ENCODE results near the gene CHTF8.
A peak's percentile ranks its signal among the peaks of the same experiment; 100 is the strongest.
"Not testable (repeated sequence)": the region's sequence is repeated elsewhere in the genome, so short reads cannot be mapped to it uniquely, and the experiment has no call there.

The CHTF8 gene

GRCh38 chr16:69131167-69131838 is 1.1 kb downstream of the CHTF8 start:
- Histone ChIP-seq H3K27ac (ENCODE audit: low read depth, low read length) (peak overlapping the region; percentile 85), H3K9ac (ENCODE audit: low read length) (peak overlapping the region; percentile 75), H3K4me3 (ENCODE audit: low read length) (peak overlapping the region; percentile 95), H3K4me1 (ENCODE audit: control insufficient read depth, insufficient read depth, low read length) (peaks cover 13% of the 10 kb centered on the region), H3K27me3 (ENCODE audit: control insufficient read depth, insufficient read depth, low read length) (no peaks in the 10 kb centered on the region), H3K36me3 (ENCODE audit: control insufficient read depth, insufficient read depth, low read length) (no peaks in the 10 kb centered on the region)

GRCh38 chr16:69130461-69130860 is 1.9 kb downstream of the CHTF8 start:
- Histone ChIP-seq H3K4me3 (ENCODE audit: low read length) (no peak overlapping the region), H3K9ac (ENCODE audit: low read length) (no peak overlapping the region), H3K27ac (ENCODE audit: low read depth, low read length) (no peak overlapping the region), H3K4me1 (ENCODE audit: control insufficient read depth, insufficient read depth, low read length) (peaks cover 13% of the 10 kb centered on the region), H3K36me3 (ENCODE audit: control insufficient read depth, insufficient read depth, low read length) (no peaks in the 10 kb centered on the region), H3K27me3 (ENCODE audit: control insufficient read depth, insufficient read depth, low read length) (no peaks in the 10 kb centered on the region)

- H3K4me3 ChIP-seq (ENCODE audit: low read length), result no peak overlapping the region
- no peak overlapping the region for H3K27ac ChIP-seq (ENCODE audit: low read depth, low read length)
- H3K4me1 ChIP-seq (ENCODE audit: control insufficient read depth, insufficient read depth, low read length), result peaks cover 8% of the 10 kb centered on the region
- no peaks in the 10 kb centered on the region for H3K36me3 ChIP-seq (ENCODE audit: control insufficient read depth, insufficient read depth, low read length)
- no peak overlapping the region for H3K9ac ChIP-seq (ENCODE audit: low read length)
- no peaks in the 10 kb centered on the region for H3K27me3 ChIP-seq (ENCODE audit: control insufficient read depth, insufficient read depth, low read length)
These were observed 4.3 kb downstream of the CHTF8 start for GRCh38 chr16:69127966-69128510.

- not testable (repeated sequence) for H3K4me3 ChIP-seq (ENCODE audit: low read length); H3K36me3 ChIP-seq (ENCODE audit: control insufficient read depth, insufficient read depth, low read length); H3K27ac ChIP-seq (ENCODE audit: low read depth, low read length); H3K27me3 ChIP-seq (ENCODE audit: control insufficient read depth, insufficient read depth, low read length); H3K4me1 ChIP-seq (ENCODE audit: control insufficient read depth, insufficient read depth, low read length); H3K9ac ChIP-seq (ENCODE audit: low read length)
These were observed 5.6 kb downstream of the CHTF8 start for GRCh38 chr16:69126801-69127200.

- Histone ChIP-seq H3K4me1 (ENCODE audit: control insufficient read depth, insufficient read depth, low read length) (peaks cover 8% of the 10 kb centered on the region), H3K27me3 (ENCODE audit: control insufficient read depth, insufficient read depth, low read length) (no peaks in the 10 kb centered on the region), H3K27ac (ENCODE audit: low read depth, low read length) (no peak overlapping the region), H3K36me3 (ENCODE audit: control insufficient read depth, insufficient read depth, low read length) (no peaks in the 10 kb centered on the region), H3K9ac (ENCODE audit: low read length) (no peak overlapping the region), H3K4me3 (ENCODE audit: low read length) (no peak overlapping the region)
These were observed 6.2 kb downstream of the CHTF8 start for GRCh38 chr16:69126221-69126620.

GRCh38 chr16:69124961-69125360 is 7.4 kb downstream of the CHTF8 start:
- H3K9ac ChIP-seq (ENCODE audit: low read length); H3K4me3 ChIP-seq (ENCODE audit: low read length); H3K27me3 ChIP-seq (ENCODE audit: control insufficient read depth, insufficient read depth, low read length); H3K4me1 ChIP-seq (ENCODE audit: control insufficient read depth, insufficient read depth, low read length); H3K27ac ChIP-seq (ENCODE audit: low read depth, low read length): not testable (repeated sequence)
- H3K36me3 ChIP-seq (ENCODE audit: control insufficient read depth, insufficient read depth, low read length), result peaks cover 12% of the 10 kb centered on the region

- H3K4me1 ChIP-seq (ENCODE audit: control insufficient read depth, insufficient read depth, low read length); H3K27me3 ChIP-seq (ENCODE audit: control insufficient read depth, insufficient read depth, low read length): not testable (repeated sequence)
These were observed 8.0 kb downstream of the CHTF8 start for GRCh38 chr16:69124406-69124805.

GRCh38 chr16:69123910-69124309 is 8.5 kb downstream of the CHTF8 start:
- no peaks in the 10 kb centered on the region for H3K27me3 ChIP-seq (ENCODE audit: control insufficient read depth, insufficient read depth, low read length)
- H3K4me3 ChIP-seq (ENCODE audit: low read length), result no peak overlapping the region
- H3K4me1 ChIP-seq (ENCODE audit: control insufficient read depth, insufficient read depth, low read length), result no peaks in the 10 kb centered on the region
- H3K27ac ChIP-seq (ENCODE audit: low read depth, low read length), result no peak overlapping the region
- no peak overlapping the region for H3K9ac ChIP-seq (ENCODE audit: low read length)
- H3K36me3 ChIP-seq (ENCODE audit: control insufficient read depth, insufficient read depth, low read length), result peaks cover 13% of the 10 kb centered on the region

More at GRCh38 chr16:69124406-69124805, 8.0 kb downstream of the CHTF8 start:
- H3K27ac ChIP-seq (ENCODE audit: low read depth, low read length); H3K4me3 ChIP-seq (ENCODE audit: low read length); H3K9ac ChIP-seq (ENCODE audit: low read length): not testable (repeated sequence)
- peaks cover 13% of the 10 kb centered on the region for H3K36me3 ChIP-seq (ENCODE audit: control insufficient read depth, insufficient read depth, low read length)

- Histone ChIP-seq H3K9ac (ENCODE audit: low read length) (no peak overlapping the region), H3K36me3 (ENCODE audit: control insufficient read depth, insufficient read depth, low read length) (peaks cover 25% of the 10 kb centered on the region), H3K4me3 (ENCODE audit: low read length) (no peak overlapping the region), H3K27me3 (ENCODE audit: control insufficient read depth, insufficient read depth, low read length) (no peaks in the 10 kb centered on the region), H3K4me1 (ENCODE audit: control insufficient read depth, insufficient read depth, low read length) (no peaks in the 10 kb centered on the region), H3K27ac (ENCODE audit: low read depth, low read length) (no peak overlapping the region)
These were observed 12.2 kb downstream of the CHTF8 start for GRCh38 chr16:69120096-69120664.

- Histone ChIP-seq H3K4me3 (ENCODE audit: low read length) (no peak overlapping the region), H3K36me3 (ENCODE audit: control insufficient read depth, insufficient read depth, low read length) (peaks cover 25% of the 10 kb centered on the region), H3K4me1 (ENCODE audit: control insufficient read depth, insufficient read depth, low read length) (no peaks in the 10 kb centered on the region), H3K9ac (ENCODE audit: low read length) (no peak overlapping the region), H3K27ac (ENCODE audit: low read depth, low read length) (no peak overlapping the region), H3K27me3 (ENCODE audit: control insufficient read depth, insufficient read depth, low read length) (no peaks in the 10 kb centered on the region)
These were observed 12.9 kb downstream of the CHTF8 start for GRCh38 chr16:69119536-69119935.

- Histone ChIP-seq H3K27me3 (ENCODE audit: control insufficient read depth, insufficient read depth, low read length) (no peaks in the 10 kb centered on the region), H3K27ac (ENCODE audit: low read depth, low read length) (no peak overlapping the region), H3K4me3 (ENCODE audit: low read length) (no peak overlapping the region), H3K4me1 (ENCODE audit: control insufficient read depth, insufficient read depth, low read length) (no peaks in the 10 kb centered on the region), H3K9ac (ENCODE audit: low read length) (no peak overlapping the region), H3K36me3 (ENCODE audit: control insufficient read depth, insufficient read depth, low read length) (peaks cover 25% of the 10 kb centered on the region)
These were observed 13.4 kb downstream of the CHTF8 start for GRCh38 chr16:69118994-69119393.

- no peaks in the 10 kb centered on the region for H3K4me1 ChIP-seq (ENCODE audit: control insufficient read depth, insufficient read depth, low read length)
- H3K36me3 ChIP-seq (ENCODE audit: control insufficient read depth, insufficient read depth, low read length), result peaks cover 25% of the 10 kb centered on the region
- H3K27me3 ChIP-seq (ENCODE audit: control insufficient read depth, insufficient read depth, low read length), result no peaks in the 10 kb centered on the region
- H3K4me3 ChIP-seq (ENCODE audit: low read length), result no peak overlapping the region
- H3K9ac ChIP-seq (ENCODE audit: low read length), result no peak overlapping the region
- H3K27ac ChIP-seq (ENCODE audit: low read depth, low read length), result no peak overlapping the region
These were observed 13.9 kb downstream of the CHTF8 start for GRCh38 chr16:69118468-69118867.

GRCh38 chr16:69116906-69117305 is 15.5 kb downstream of the CHTF8 start:
- Histone ChIP-seq H3K27ac (ENCODE audit: low read depth, low read length) (no peak overlapping the region), H3K4me3 (ENCODE audit: low read length) (no peak overlapping the region), H3K27me3 (ENCODE audit: control insufficient read depth, insufficient read depth, low read length) (no peaks in the 10 kb centered on the region), H3K4me1 (ENCODE audit: control insufficient read depth, insufficient read depth, low read length) (no peaks in the 10 kb centered on the region), H3K9ac (ENCODE audit: low read length) (no peak overlapping the region), H3K36me3 (ENCODE audit: control insufficient read depth, insufficient read depth, low read length) (peaks cover 25% of the 10 kb centered on the region)
